Endothelial cell of umbilical vein (primary cell): ENCODE measurements around the gene SH3RF1. TPM values are rescaled to one million over a fixed set of nuclear protein-coding genes. Genes with fewer than 3 reads are reported as not detected.

Experiments used
- BruUV-seq: library from RNA; stranded (reverse); fragments of 400-500 nt; replicated peaks from 2 replicates; lab custom pipeline; 2021; lab: Mats Ljungman, UMichigan
- CTCF ChIA-PET: fragments of 300-600, 350-600 bp; sonication (Branson Sonifier 250); formaldehyde crosslinking; loops from one replicate; lab custom pipeline; 2021; ENCODE audit warnings: antibody characterized with exemption, inconsistent platforms; lab: Charles Lee
- POLR2A ChIA-PET: fragments of 300-600, 350-600 bp; sonication (Branson Sonifier 250); formaldehyde crosslinking; loops from one replicate; lab custom pipeline; 2021; ENCODE audit warnings: antibody characterized with exemption, inconsistent platforms; lab: Charles Lee
- DNase-seq: peaks from one replicate; pipeline ENCODE4 v3.0.0-alpha.2; 2011; ENCODE audit warnings: low read depth, low spot score
- FAIRE-seq: peaks from 2 replicates; lab custom pipeline; 2011; peaks lifted over from hg19 to GRCh38; lab: Jason Lieb, UNC
- H2AFZ ChIP-seq: 2 replicates; pipeline ENCODE4 v1.6.0; 2012; ENCODE audit warnings: low read depth, low read length, control low read depth, inconsistent platforms
- H3K27ac ChIP-seq: 2 replicates; pipeline ENCODE4 v1.5.1; 2011; ENCODE audit warnings: low read depth, mild to moderate bottlenecking, control low read depth, low read length, moderate library complexity; ENCODE audit not compliant: insufficient read depth
- H3K27me3 ChIP-seq, 2 experiments: 2 replicates each; pipeline versions ENCODE4 v1.6.0 to v1.6.1; 2011; ENCODE audit warnings: low read length in 2 of 2, mixed read lengths in 1 of 2; ENCODE audit not compliant: control insufficient read depth in 2 of 2, insufficient read depth in 2 of 2
- H3K36me3 ChIP-seq, 2 experiments: 2 replicates in 1 of 2; 3 replicates in 1 of 2; pipeline ENCODE4 v1.5.1; 2011; ENCODE audit warnings: low read length in 2 of 2, mild to moderate bottlenecking in 1 of 2, moderate library complexity in 1 of 2; ENCODE audit not compliant: control insufficient read depth in 2 of 2, insufficient read depth in 2 of 2; ENCODE audit errors: extremely low read depth in 1 of 2
- H3K4me1 ChIP-seq: 3 replicates; pipeline ENCODE4 v1.5.1; 2011; ENCODE audit warnings: mild to moderate bottlenecking, low read length; ENCODE audit not compliant: control insufficient read depth, insufficient read depth; ENCODE audit errors: extremely low read depth
- H3K4me2 ChIP-seq: 2 replicates; pipeline ENCODE4 v1.6.1; 2011; ENCODE audit warnings: low read length, control low read depth, mixed read lengths; ENCODE audit not compliant: insufficient read depth
- H3K4me3 ChIP-seq, 3 experiments: fragments of 200-600 bp in 1 of 3; sonication (generic), shearing (Covaris generic) in 1 of 3; replicated peaks in 1 of 3; 2 replicates each; pipeline ENCODE4 v1.5.1; 2011 to 2016; ENCODE audit warnings: control low read depth in 3 of 3, low read length in 3 of 3, mild to moderate bottlenecking in 2 of 3, inconsistent platforms in 1 of 3, low read depth in 1 of 3, moderate library complexity in 1 of 3; ENCODE audit not compliant: insufficient read depth in 1 of 3
- H3K79me2 ChIP-seq: 2 replicates; pipeline ENCODE4 v1.6.0; 2012; ENCODE audit warnings: low read length, inconsistent platforms; ENCODE audit not compliant: control insufficient read depth, insufficient read depth
- H3K9ac ChIP-seq: replicated peaks from 2 replicates; pipeline ENCODE3; 2011; ENCODE audit warnings: low read length, control low read depth; ENCODE audit not compliant: insufficient read depth; ENCODE audit errors: extremely low read depth
- H3K9me1 ChIP-seq: replicated peaks from 3 replicates; pipeline ENCODE4 v1.6.0; 2011; ENCODE audit warnings: mild to moderate bottlenecking, low read length; ENCODE audit not compliant: control insufficient read depth, insufficient read depth; ENCODE audit errors: extremely low read depth
- H3K9me3 ChIP-seq: replicated peaks from 2 replicates; pipeline ENCODE4 v1.5.1; 2012; ENCODE audit warnings: low read length, inconsistent platforms; ENCODE audit not compliant: control insufficient read depth, insufficient read depth
- H4K20me1 ChIP-seq: replicated peaks from 2 replicates; pipeline ENCODE3; 2011; ENCODE audit warnings: mild to moderate bottlenecking, low read length; ENCODE audit not compliant: control insufficient read depth, insufficient read depth; ENCODE audit errors: extremely low read depth
- CTCF ChIP-seq, 2 donors: IDR thresholded peaks; 1 replicate in 1 of 2; 2 replicates in 1 of 2; pipeline ENCODE4 v1.5.1; 2011; ENCODE audit warnings: low read length in 2 of 2, mild to moderate bottlenecking in 2 of 2, moderate library complexity in 2 of 2, control low read depth in 1 of 2, inconsistent platforms in 1 of 2, low read depth in 1 of 2; ENCODE audit not compliant: insufficient read depth in 1 of 2; ENCODE audit errors: extremely low read depth in 1 of 2
- EZH2 ChIP-seq: IDR thresholded peaks from 2 replicates; pipeline ENCODE4 v1.6.1; 2012; ENCODE audit warnings: borderline replicate concordance, low read depth, mild to moderate bottlenecking, moderate library complexity, low read length, inconsistent platforms; ENCODE audit not compliant: severe bottlenecking
- FOS ChIP-seq: IDR thresholded peaks from 2 replicates; pipeline ENCODE4 v1.6.1; 2011; ENCODE audit warnings: mild to moderate bottlenecking, low read length, moderate library complexity, borderline replicate concordance; ENCODE audit not compliant: insufficient read depth
- GATA2 ChIP-seq: IDR thresholded peaks from 2 replicates; pipeline ENCODE4 v1.7.0; 2011; ENCODE audit warnings: low read depth, mild to moderate bottlenecking, moderate library complexity, mixed read lengths, low read length; ENCODE audit not compliant: insufficient read length, insufficient read depth
- JUN ChIP-seq: IDR thresholded peaks from 2 replicates; pipeline ENCODE4 v1.6.1; 2011; ENCODE audit warnings: borderline replicate concordance, low read depth; ENCODE audit not compliant: insufficient read length, insufficient read depth
- MAX ChIP-seq: IDR thresholded peaks from 2 replicates; pipeline ENCODE4 v1.6.1; 2011; ENCODE audit not compliant: insufficient read depth, insufficient read length
- MYC ChIP-seq: IDR thresholded peaks from one replicate; pipeline ENCODE4 v1.6.1; 2011; ENCODE audit warnings: mild to moderate bottlenecking, low read depth, low read length
- POLR2A ChIP-seq: IDR thresholded peaks from 2 replicates; pipeline ENCODE4 v1.6.1; 2012; ENCODE audit warnings: low read depth, mild to moderate bottlenecking, control low read depth, low read length
- POLR2AphosphoS5 ChIP-seq: IDR thresholded peaks from 2 replicates; pipeline ENCODE4 v1.6.1; 2012; ENCODE audit warnings: low read depth, mild to moderate bottlenecking, control low read depth, low read length, moderate library complexity; ENCODE audit not compliant: insufficient read depth
- dilution Hi-C: fragments of 300-500 bp; cut with MboI; formaldehyde crosslinking; loops from one replicate; pipeline ENCODE4 v1.15.0; 2019; ENCODE audit warnings: low sequenced_read_pairs; ENCODE audit not compliant: extremely low pct_ligation_motif_present
- intact Hi-C: fragments of 100-400 bp; cut with micrococcal nuclease; formaldehyde crosslinking; loops from one replicate; pipeline ENCODE4 v1.10.0; 2022
- polyA plus RNA-seq, 4 experiments: library from polyadenylated mRNA; depleted of rRNA in 3 of 4; stranded (reverse) in 3 of 4; unstranded in 1 of 4; fragments of >200 nt; gene quantifications; 2 replicates each; pipeline versions ENCODE4 v1.2.1 to v1.2.3, GENCODE V29; 2011 to 2012; ENCODE audit warnings: missing spikeins in 1 of 4
- total RNA-seq: library from RNA; stranded (reverse); gene quantifications from 2 replicates; pipeline ENCODE4 v1.2.3, GENCODE V29; 2021

The SH3RF1 gene
- total and polyA plus RNA-seq, 2 donors (not counting 3 experiments of a cell fraction or from before 2014, with no cell fraction given): 16.2 to 24.9 TPM

GRCh38 chr4:169305651-169306050, 34.9 kb upstream of the SH3RF1 start:
- Histone ChIP-seq H3K4me1 (no peaks in the 10 kb centered on the region), H3K27ac (no peak overlapping the region), H2AFZ (no peak overlapping the region), H3K36me3 (no peaks in the 10 kb centered on the region), H4K20me1 (no peaks in the 10 kb centered on the region), H3K4me2 (no peak overlapping the region), H3K9ac (no peak overlapping the region), H3K27me3 (no peaks in the 10 kb centered on the region), H3K9me1 (no peaks in the 10 kb centered on the region), H3K4me3 (no peak overlapping the region), H3K79me2 (no peaks in the 10 kb centered on the region), H3K9me3 (no peaks in the 10 kb centered on the region)
- BruUV-seq: no TSS peak
- ChIA-PET POLR2A (no interaction called here), CTCF (no interaction called here)
- TF ChIP-seq POLR2AphosphoS5 (no peak), EZH2 (no peak), MYC (no peak), JUN (no peak), MAX (no peak), GATA2 (no peak), CTCF (IDR thresholded peaks at IDR 0.05; ENCODE audit: extremely low read depth in 1 of 2, insufficient read depth in 1 of 2, low read depth in 1 of 2, low read length in 2 of 2) (no peak), POLR2A (no peak), FOS (no peak)
- DNase-seq: no peak
- no peak for FAIRE-seq
- dilution Hi-C loops (no loop called here), intact Hi-C loops (no loop called here)
